Transverse colon (tissue), 4 donors: ENCODE measurements around the gene PDE6H. TPM values are rescaled to one million over a fixed set of nuclear protein-coding genes. Genes with fewer than 3 reads are reported as not detected.

ENCODE experiments used
- DNase-seq: peaks from one replicate; pipeline ENCODE4 v3.0.0-alpha.2; 2019
- H3K27ac ChIP-seq, 4 donors: fragments of 200-600 bp; sonication (generic); 2 replicates each; pipeline ENCODE4 v1.5.1; 2016 to 2018; ENCODE audit warnings: inconsistent platforms in 4 of 4
- H3K27me3 ChIP-seq: fragments of 200-600 bp; sonication (generic); 2 replicates; pipeline ENCODE4 v1.5.1; 2017; ENCODE audit warnings: inconsistent platforms
- H3K36me3 ChIP-seq, 4 donors: fragments of 200-600 bp; sonication (generic); 2 replicates each; pipeline ENCODE4 v1.5.1; 2017 to 2019; ENCODE audit warnings: inconsistent platforms in 4 of 4
- H3K4me1 ChIP-seq, 4 donors: fragments of 200-600 bp; sonication (generic); 2 replicates each; pipeline ENCODE4 v1.5.1; 2017 to 2020; ENCODE audit warnings: inconsistent platforms in 4 of 4
- H3K4me3 ChIP-seq, 4 donors: fragments of 200-600 bp; sonication (generic); 1 replicate in 1 of 4; 2 replicates in 3 of 4; pipeline versions ENCODE4 v1.5.1 to v1.6.1; 2017 to 2019; ENCODE audit warnings: inconsistent platforms in 4 of 4
- H3K9me3 ChIP-seq, 2 donors: fragments of 200-600 bp; sonication (generic); 2 replicates each; pipeline ENCODE4 v1.5.1; 2017 to 2019; ENCODE audit warnings: inconsistent platforms in 2 of 2
- CTCF ChIP-seq, 5 experiments: fragments of 200-600 bp in 3 of 5; fragments of 450-650 bp in 2 of 5; sonication (generic) in 3 of 5; IDR thresholded peaks; 1 replicate in 2 of 5; 2 replicates in 3 of 5; pipeline ENCODE4 v1.5.1; 2016 to 2017; ENCODE audit warnings: antibody characterized with exemption in 5 of 5, inconsistent platforms in 3 of 5, mild to moderate bottlenecking in 2 of 5, moderate library complexity in 1 of 5
- EP300 ChIP-seq: sonication (generic); formaldehyde crosslinking; IDR thresholded peaks from one replicate; pipeline ENCODE4 v1.6.1; 2017; ENCODE audit warnings: antibody characterized with exemption, low read depth
- POLR2A ChIP-seq: fragments of 450-650 bp; IDR thresholded peaks from one replicate; pipeline ENCODE4 v1.6.1; 2016; ENCODE audit warnings: antibody characterized with exemption, mild to moderate bottlenecking, moderate library complexity
- POLR2AphosphoS5 ChIP-seq, 3 donors: sonication (generic); formaldehyde crosslinking; IDR thresholded peaks; one replicate each; pipeline ENCODE4 v1.6.1; 2016; ENCODE audit warnings: antibody characterized with exemption in 3 of 3
- WGBS, 2 donors: methylation state at CpG; one replicate each; pipeline ENCODE4 v1.1.5; 2018; ENCODE audit warnings: low coverage in 1 of 2; 5-methylcytosine and 5-hydroxymethylcytosine counted together
- in situ Hi-C, 4 donors: fragments of 200-750 bp; cut with MboI; loops; one replicate each; pipeline versions ENCODE4 v1.15.0 to v1.15.1; 2017; ENCODE audit warnings: low sequenced_read_pairs in 3 of 4, low pct_ligation_motif_present in 1 of 4, low pct_unique_long_range_greater_than_20kb in 1 of 4
- intact Hi-C: fragments of 100-400 bp; cut with DNase I; formaldehyde crosslinking; loops from one replicate; pipeline ENCODE4 v1.15.1; 2023; ENCODE audit warnings: low total_unique reads
- total RNA-seq, 4 donors: library from RNA; depleted of rRNA; stranded (reverse); fragments of >200 nt; gene quantifications; one replicate each; pipeline ENCODE4 v1.1.0, GENCODE V29; 2016

Gene PDE6H
- total RNA-seq, 4 donors from 2014 or later = not detected

DNA sequence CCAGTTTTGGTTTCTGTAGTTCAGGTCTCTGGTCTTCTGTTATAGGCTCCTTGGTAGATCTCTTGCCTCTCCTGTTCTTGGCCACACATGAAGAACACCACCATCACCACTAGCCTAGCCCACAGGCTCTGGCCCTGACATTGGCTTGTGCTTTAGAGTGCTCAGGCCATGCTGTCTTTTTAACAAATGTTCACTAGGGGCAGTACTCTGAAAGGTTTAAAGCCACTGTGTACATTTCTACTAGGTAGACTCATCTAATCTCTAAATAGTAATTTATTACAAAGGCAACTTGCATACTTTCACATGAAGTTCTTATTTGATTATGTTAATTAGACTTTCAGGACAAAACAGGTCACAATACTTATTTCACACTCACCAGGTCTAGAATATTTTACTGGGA, 38.3 kb downstream of the PDE6H start:
- Histone ChIP-seq H3K36me3 (no peaks in the 10 kb centered on the region), H3K4me3 (no peak overlapping the region), H3K27me3 (no peaks in the 10 kb centered on the region), H3K27ac (no peak overlapping the region), H3K4me1 (peaks cover 0 to 8% (median 0%) of the 10 kb centered on the region in 4 donors), H3K9me3 (no peaks in the 10 kb centered on the region)
- TF ChIP-seq CTCF (IDR thresholded peaks at IDR 0.05) (peak in 1 of 5 experiments; percentile 10), EP300 (no peak)
- in situ Hi-C loops (loop anchor here in 1 of 4 donors (25.0 kb wide), 1 partner anchor 501 kb away; no protein-coding TSS in a partner anchor), intact Hi-C loops (no loop called here)
- no peak for DNase-seq

DNA sequence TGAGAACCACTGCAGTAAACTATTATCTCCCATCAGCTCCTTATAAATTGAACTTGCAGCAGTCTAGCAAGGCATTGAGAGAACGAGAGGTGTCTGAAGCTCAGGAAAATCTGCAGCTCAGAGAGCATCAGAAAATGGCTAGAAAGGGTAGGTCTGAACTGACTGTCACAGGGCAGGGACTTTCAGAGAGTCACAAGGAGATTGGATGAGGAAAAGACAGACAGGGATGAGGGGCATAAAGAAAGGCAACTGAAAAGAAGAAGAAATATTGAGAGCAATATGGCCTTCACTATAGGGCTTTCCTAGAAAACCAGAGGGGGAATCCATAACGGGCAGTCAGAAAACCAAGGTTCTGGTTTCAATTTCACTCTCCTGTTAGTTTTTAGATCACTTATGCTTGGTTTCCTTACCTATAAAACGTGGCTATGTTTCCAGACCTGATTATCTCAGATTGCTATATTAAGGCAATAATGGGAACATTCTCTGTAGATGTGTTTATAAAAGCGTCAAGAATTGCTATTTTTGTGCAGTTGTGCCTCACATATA, 40.9 kb downstream of the PDE6H start:
- no peak for TF ChIP-seq POLR2AphosphoS5 (IDR thresholded peaks at IDR 0.05)
- TF ChIP-seq CTCF (IDR thresholded peaks at IDR 0.05) = no peak
- TF ChIP-seq POLR2A = no peak
- TF ChIP-seq EP300 = no peak

DNA sequence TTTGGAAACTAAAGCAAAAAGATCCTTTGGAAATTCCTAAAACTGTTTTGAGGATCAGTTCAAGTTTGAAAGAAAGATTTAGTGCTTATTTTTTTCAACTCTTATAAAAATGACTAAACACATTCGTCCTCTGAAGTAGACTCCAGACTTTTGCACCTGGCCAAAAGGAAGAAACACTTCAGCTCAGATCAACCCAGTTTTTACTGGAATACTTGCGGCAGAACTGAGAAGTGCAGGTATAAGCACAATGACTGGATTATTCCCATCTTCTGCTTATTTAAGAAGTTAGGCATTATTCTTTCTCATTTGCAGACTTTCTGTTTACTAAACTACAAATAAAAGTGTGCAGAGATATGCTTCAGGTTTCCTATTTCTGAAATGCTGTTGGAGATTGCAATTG, 41.9 kb downstream of the PDE6H start:
- Histone ChIP-seq H3K27ac (no peak overlapping the region), H3K36me3 (no peaks in the 10 kb centered on the region), H3K9me3 (no peaks in the 10 kb centered on the region), H3K4me1 (no peaks in the 10 kb centered on the region), H3K27me3 (no peaks in the 10 kb centered on the region), H3K4me3 (no peak overlapping the region)
- 54 to 60% methylated on average over 2 of the region's 2 CpGs for WGBS, 2 donors
- DNase-seq = no peak
- in situ Hi-C loops = loop anchor here in 1 of 4 donors (25.0 kb wide), 1 partner anchor 498 kb away; no protein-coding TSS in a partner anchor
- TF ChIP-seq EP300 (no peak), POLR2A (no peak), POLR2AphosphoS5 (IDR thresholded peaks at IDR 0.05) (no peak), CTCF (IDR thresholded peaks at IDR 0.05) (no peak)
- intact Hi-C loops = no loop called here

More for the DNA sequence above, 40.9 kb downstream of the PDE6H start:
- 57 to 59% methylated on average over 3 to 4 of the region's 4 CpGs for WGBS, 2 donors
- H3K27me3 ChIP-seq = no peaks in the 10 kb centered on the region
- no peaks in the 10 kb centered on the region for H3K4me1 ChIP-seq
- DNase-seq = no peak
- in situ Hi-C loops (loop anchor here in 1 of 4 donors (25.0 kb wide), 1 partner anchor 499 kb away; no protein-coding TSS in a partner anchor), intact Hi-C loops (no loop called here)
- no peak overlapping the region for H3K4me3 ChIP-seq
- no peaks in the 10 kb centered on the region for H3K36me3 ChIP-seq
- H3K27ac ChIP-seq = no peak overlapping the region
- H3K9me3 ChIP-seq = no peaks in the 10 kb centered on the region

DNA sequence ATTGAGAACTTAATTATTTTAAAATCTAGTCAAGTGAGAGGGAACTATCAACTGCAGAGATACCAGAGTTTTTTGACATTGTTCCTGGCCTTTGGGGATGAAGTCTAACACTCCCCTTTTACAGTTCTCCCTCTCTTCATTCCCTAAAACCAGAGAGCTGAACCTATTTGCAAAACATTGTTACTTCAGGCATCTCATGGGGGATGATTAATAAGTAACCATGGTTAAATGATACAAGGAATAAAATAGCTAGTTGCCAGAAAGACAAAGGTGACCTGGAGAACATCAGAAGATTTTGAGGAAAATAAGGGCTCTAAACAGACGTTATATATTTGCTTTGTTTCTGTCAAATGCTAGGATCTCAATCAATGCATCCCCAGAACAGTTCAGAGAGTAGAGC, 42.3 kb downstream of the PDE6H start:
- Histone ChIP-seq H3K4me3 (no peak overlapping the region), H3K27me3 (no peaks in the 10 kb centered on the region), H3K4me1 (no peaks in the 10 kb centered on the region), H3K36me3 (no peaks in the 10 kb centered on the region), H3K9me3 (no peaks in the 10 kb centered on the region), H3K27ac (no peak overlapping the region)
- 47 to 63% methylated on average over 1 of the region's 1 CpG for WGBS, 2 donors
- in situ Hi-C loops (loop anchor here in 1 of 4 donors (25.0 kb wide), 1 partner anchor 497 kb away; no protein-coding TSS in a partner anchor), intact Hi-C loops (no loop called here)
- no peak for DNase-seq
- TF ChIP-seq POLR2AphosphoS5 (IDR thresholded peaks at IDR 0.05) (no peak), EP300 (no peak), CTCF (IDR thresholded peaks at IDR 0.05) (no peak), POLR2A (no peak)
